SK-N-SH treated with all-trans-retinoic acid at 6 μM for 48 hours (cell line): ENCODE data around the gene ERN1.

ENCODE experiments used
- ATAC-seq: fragments of 200-7000 bp; cut with Tn5 transposase; 3 replicates; pipeline ENCODE4 v1.9.1; 2020; ENCODE audit warnings: mild to moderate bottlenecking, moderate library complexity
- BACH2 ChIP-seq: fragments of 250-450 bp; sonication (Bioruptor Pico); IDR thresholded peaks from 2 replicates; pipeline ENCODE4 v1.9.0; 2021; ENCODE audit warnings: mild to moderate bottlenecking, borderline replicate concordance
- CREB5 ChIP-seq: fragments of 250-450 bp; sonication (Bioruptor Pico); IDR thresholded peaks from 2 replicates; pipeline ENCODE4 v1.5.1; 2020; ENCODE audit warnings: low read depth, mild to moderate bottlenecking, moderate library complexity
- CSDC2 ChIP-seq: fragments of 250-450 bp; sonication (Bioruptor Pico); IDR thresholded peaks from 2 replicates; pipeline ENCODE4 v1.5.0; 2020; ENCODE audit warnings: mild to moderate bottlenecking, moderate library complexity
- GLIS3 ChIP-seq: fragments of 250-450 bp; sonication (Bioruptor Pico); IDR thresholded peaks from 2 replicates; pipeline ENCODE4 v1.5.0; 2020; ENCODE audit warnings: mild to moderate bottlenecking, moderate library complexity
- ISL1 ChIP-seq: fragments of 250-450 bp; sonication (Bioruptor Pico); IDR thresholded peaks from 2 replicates; pipeline ENCODE4 v2.1.2; 2022; ENCODE audit warnings: mild to moderate bottlenecking, moderate library complexity
- OSR1 ChIP-seq: fragments of 250-450 bp; sonication (Bioruptor Pico); IDR thresholded peaks from 2 replicates; pipeline ENCODE4 v1.8.0; 2022; ENCODE audit warnings: moderate library complexity, mild to moderate bottlenecking, inconsistent platforms
- PATZ1 ChIP-seq: fragments of 250-450 bp; sonication (Bioruptor Pico); IDR thresholded peaks from 2 replicates; pipeline ENCODE4 v1.8.0; 2020; ENCODE audit warnings: mild to moderate bottlenecking, moderate library complexity, borderline replicate concordance
- POU6F1 ChIP-seq: fragments of 250-450 bp; sonication (Bioruptor Pico); IDR thresholded peaks from 2 replicates; pipeline ENCODE4 v1.8.0; 2021; ENCODE audit warnings: low read depth, mild to moderate bottlenecking, moderate library complexity, borderline replicate concordance
- PPARA ChIP-seq: fragments of 250-450 bp; sonication (Bioruptor Pico); IDR thresholded peaks from 2 replicates; pipeline ENCODE4 v1.5.0; 2020; ENCODE audit warnings: mild to moderate bottlenecking, borderline replicate concordance
- TOX ChIP-seq: fragments of 250-450 bp; sonication (Bioruptor Pico); IDR thresholded peaks from 2 replicates; pipeline ENCODE4 v1.8.0; 2021; ENCODE audit warnings: mild to moderate bottlenecking, moderate library complexity, borderline replicate concordance
- TSHZ2 ChIP-seq: fragments of 250-450 bp; sonication (Bioruptor Pico); IDR thresholded peaks from 2 replicates; pipeline ENCODE4 v1.5.0; 2020; ENCODE audit warnings: mild to moderate bottlenecking, moderate library complexity
- ZC3H10 ChIP-seq: fragments of 250-450 bp; sonication (Bioruptor Pico); IDR thresholded peaks from 2 replicates; pipeline ENCODE4 v1.5.1; 2021; ENCODE audit warnings: mild to moderate bottlenecking, moderate library complexity
- ZFP30 ChIP-seq: fragments of 450-650 bp; formaldehyde crosslinking; IDR thresholded peaks from 2 replicates; pipeline ENCODE4 v1.5.0; 2022; ENCODE audit warnings: mild to moderate bottlenecking, moderate library complexity
- ZNF565 ChIP-seq: fragments of 450-650 bp; formaldehyde crosslinking; conservative IDR thresholded peaks from 2 replicates; pipeline ENCODE4 v1.5.0; 2020; ENCODE audit warnings: low read depth, mild to moderate bottlenecking, moderate library complexity
- ZNF8 ChIP-seq: fragments of 450-650 bp; formaldehyde crosslinking; IDR thresholded peaks from 2 replicates; pipeline ENCODE4 v1.5.0; 2020; ENCODE audit warnings: mild to moderate bottlenecking, moderate library complexity

Gene ERN1

GRCh38 chr17:64095144-64095882 is 34.6 kb downstream of the ERN1 start (continued):
- no peak for TF ChIP-seq POU6F1 (CRISPR knock-in tag)
- TF ChIP-seq, all 23 proteins: peak for 0

GRCh38 chr17:64094412-64094811 is 35.5 kb downstream of the ERN1 start:
- TF ChIP-seq ZFP30 (CRISPR knock-in tag) (no peak), BACH2 (CRISPR knock-in tag) (no peak), CSDC2 (CRISPR knock-in tag) (no peak), TOX (CRISPR knock-in tag) (no peak), POU6F1 (CRISPR knock-in tag) (no peak), ZNF8 (CRISPR knock-in tag) (no peak)
- ATAC-seq = no peak

- TF ChIP-seq TSHZ2 (CRISPR knock-in tag) (no peak), CSDC2 (CRISPR knock-in tag) (no peak), OSR1 (CRISPR knock-in tag) (no peak), CREB5 (CRISPR knock-in tag) (no peak), ZC3H10 (CRISPR knock-in tag) (no peak), GLIS3 (CRISPR knock-in tag) (no peak), TOX (CRISPR knock-in tag) (no peak), PATZ1 (CRISPR knock-in tag) (no peak), ZFP30 (CRISPR knock-in tag) (no peak), PPARA (no peak), ZNF565 (no peak), ISL1 (CRISPR knock-in tag) (no peak), POU6F1 (CRISPR knock-in tag) (no peak)
Measured at GRCh38 chr17:64092952-64093451, 36.9 kb downstream of the ERN1 start.

More at GRCh38 chr17:64092952-64093451, 36.9 kb downstream of the ERN1 start:
- ATAC-seq = no peak
